HG03354 (cell line): Measurements from ENCODE around the gene TEX53.

Experiments
- ATAC-seq: cut with Tn5 transposase; IDR thresholded peaks from one replicate; pipeline ENCODE4 v1.9.1; 2021; ENCODE audit warnings: mild to moderate bottlenecking; ENCODE audit not compliant: unreplicated experiment, poor library complexity, severe bottlenecking

The TEX53 gene

DNA sequence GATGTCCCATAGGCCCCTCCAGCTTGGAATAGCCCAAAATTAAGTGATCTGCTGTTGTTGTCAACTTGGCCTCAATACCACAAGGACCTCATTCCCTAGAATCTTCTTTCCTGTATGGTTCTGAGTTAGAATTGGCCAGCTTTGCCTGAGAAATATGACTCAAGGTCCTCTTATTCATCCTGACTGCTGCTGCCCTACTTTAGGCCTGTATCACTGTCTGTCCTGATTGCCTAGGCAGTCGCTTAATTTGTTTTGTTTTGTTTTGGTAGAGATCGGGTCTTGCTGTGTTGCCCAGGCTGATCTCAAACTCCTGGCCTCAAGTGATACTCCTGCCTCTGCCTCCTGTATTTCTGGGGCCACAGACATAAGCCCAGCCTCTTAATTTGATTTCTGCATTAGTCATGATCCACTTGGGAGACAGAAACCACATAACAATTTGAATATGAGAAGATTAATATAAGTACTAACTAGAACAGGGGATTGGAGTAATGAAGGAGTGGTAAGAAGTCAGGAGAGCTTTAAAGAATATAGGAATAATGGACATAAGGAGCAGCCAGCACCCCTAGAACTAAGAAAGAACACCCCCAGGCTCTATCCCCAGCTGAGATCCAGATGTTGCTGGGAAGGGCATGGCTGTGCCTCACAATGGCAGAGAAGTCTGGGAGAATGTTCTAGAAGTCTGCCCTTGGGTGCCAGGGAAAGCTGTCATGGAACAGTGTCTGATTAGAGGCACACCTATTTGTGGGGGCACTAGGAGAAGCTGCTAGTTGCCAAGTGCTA is 4.6 kb downstream of the TEX53 start:
- ATAC-seq: peak; percentile 34

GRCh38 chr9:114643896-114644295 is 13.7 kb downstream of the TEX53 start:
- ATAC-seq: no peak

- no peak for ATAC-seq
Observed at GRCh38 chr9:114643001-114643400, 14.6 kb downstream of the TEX53 start.

- no peak for ATAC-seq
Observed at GRCh38 chr9:114641967-114642366, 15.6 kb downstream of the TEX53 start.

DNA sequence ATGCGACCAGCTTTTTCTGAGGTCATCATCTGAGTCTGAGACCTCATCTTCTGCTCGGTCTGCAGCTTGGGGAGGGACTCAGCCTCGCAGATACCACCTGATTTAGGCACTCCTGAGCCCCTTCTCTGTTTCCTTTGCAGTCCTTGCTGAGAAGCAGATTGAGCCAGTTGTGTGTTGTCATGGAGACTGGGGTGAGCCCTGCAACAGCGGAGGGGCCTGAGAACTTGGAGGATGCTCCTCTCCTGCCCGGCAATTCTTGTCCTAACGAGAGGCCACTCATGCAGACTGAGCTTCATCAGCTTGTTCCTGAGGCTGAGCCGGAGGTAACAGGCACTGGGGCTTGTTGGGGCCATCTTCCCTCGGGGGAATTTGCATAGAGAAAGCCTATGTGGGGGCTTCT is 19.2 kb downstream of the TEX53 start:
- no peak for ATAC-seq

DNA sequence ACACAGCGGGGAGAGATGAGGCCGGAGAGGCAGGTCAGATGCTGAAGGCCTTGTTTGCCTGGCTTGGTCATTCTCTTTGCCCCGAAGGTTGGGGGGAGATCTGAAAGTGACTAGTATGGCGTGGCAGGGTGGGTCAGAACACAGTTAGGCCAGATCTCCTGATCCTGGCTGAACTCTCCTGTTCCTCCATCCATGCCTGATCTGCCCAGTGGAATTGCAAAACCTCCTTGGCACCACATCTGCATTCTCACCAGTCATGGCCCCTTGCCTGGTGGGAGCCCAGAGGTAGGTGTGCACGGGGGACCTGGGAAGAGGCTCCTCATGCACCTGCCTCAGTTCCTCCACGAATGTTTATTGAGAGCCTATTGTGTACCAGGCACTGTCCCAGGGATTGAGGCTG is 23.2 kb downstream of the TEX53 start:
- no peak for ATAC-seq

DNA sequence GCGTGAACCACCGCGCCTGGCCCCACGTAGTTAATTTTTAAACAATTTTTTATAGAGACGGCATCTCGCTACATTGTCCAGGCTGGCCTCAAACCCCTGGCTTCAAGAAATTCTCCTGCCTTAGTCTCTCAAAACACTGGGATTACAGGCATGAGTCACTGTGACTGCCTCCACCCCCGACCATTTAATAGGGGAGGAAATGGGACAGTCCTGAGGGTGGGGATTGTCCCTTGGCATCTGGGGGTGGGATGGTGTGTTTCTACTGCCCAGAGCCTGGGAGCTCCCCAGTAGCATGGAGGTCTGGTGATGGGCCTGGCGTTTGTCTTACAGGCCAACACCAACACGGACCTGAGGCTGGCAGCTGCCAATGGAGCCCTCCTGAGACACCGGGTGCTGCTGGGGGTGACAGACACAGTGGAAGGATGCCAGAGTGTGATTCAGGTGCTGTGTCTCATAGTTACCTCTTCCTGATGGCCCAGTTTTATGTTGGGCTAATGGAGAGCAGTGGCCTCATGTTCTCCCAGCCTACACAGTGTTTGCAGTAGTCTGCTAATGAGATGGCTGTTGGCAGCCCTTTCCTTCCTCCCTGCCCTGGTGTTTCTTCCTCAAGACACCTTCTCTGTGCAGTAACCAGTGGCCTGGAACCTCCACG is 24.0 kb downstream of the TEX53 start:
- ATAC-seq: no peak

DNA sequence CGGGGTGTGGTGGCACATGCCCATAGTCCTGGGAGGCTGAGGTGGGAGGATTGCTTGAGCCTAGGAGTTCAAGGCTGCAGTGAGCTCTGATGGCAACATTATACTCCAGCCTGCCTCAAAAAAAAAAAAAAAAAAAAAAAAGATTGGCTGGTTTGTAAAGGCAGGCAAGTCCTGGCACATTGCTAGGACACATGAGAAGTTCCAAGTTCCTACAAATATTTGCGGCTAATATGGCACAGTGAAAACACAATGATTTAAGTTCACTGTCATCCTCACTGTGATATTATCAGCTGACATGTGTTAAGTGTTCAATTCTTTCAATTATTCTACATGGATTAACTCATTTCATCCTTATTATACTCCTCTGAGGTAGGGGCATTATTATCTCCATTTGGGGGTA is 26.4 kb downstream of the TEX53 start:
- ATAC-seq: no peak

DNA sequence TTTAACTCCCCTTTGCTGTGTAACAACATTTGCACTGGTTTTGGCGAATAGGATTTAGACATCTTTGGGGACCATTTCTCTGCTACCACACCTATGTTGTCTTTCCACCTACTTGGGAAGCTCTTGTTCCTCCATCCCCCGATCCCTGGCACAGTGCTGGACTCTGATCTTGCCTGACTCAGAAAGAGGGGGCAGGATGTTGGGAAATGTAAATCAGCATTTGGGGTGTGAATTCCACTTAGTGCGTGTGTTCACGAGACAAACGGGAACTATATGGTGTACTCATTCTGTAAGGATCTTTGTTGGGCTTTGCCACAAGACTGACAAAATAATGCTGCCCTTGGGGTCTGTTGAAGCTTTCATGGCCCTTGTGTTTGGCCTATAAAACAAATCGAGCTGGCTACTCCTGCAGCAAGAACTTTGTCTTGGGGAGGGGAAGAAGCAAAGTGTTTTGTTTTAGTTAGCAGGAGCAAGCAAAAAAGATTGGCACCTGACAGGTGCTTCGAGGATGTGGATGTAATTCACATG is 28.0 kb downstream of the TEX53 start:
- ATAC-seq: no peak

DNA sequence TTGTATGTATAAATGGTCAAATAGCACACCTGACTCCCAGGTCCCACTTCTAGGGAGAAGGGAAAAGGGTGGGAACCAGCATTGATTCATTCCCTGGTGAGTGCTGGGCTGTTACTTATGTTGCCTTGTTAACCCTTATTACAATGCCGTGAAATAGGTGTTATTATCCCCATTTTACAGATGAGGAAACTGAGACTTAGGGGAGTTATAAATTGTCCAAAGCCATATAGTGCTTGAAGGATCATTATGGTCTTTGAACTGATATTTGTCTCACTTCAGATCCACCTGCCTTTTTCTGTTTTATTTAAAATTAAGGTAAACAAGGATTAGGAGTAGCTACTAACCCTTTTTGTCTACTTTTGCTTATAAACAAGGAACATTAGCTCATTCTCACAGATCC is 30.1 kb downstream of the TEX53 start:
- ATAC-seq: no peak

GRCh38 chr9:114626415-114627020 is 31.1 kb downstream of the TEX53 start:
- ATAC-seq: no peak

- no peak for ATAC-seq
Observed at GRCh38 chr9:114624677-114625076, 32.9 kb downstream of the TEX53 start.

- ATAC-seq: no peak
Observed at GRCh38 chr9:114621975-114622609, 35.5 kb downstream of the TEX53 start.

GRCh38 chr9:114621561-114621960 is 36.0 kb downstream of the TEX53 start:
- no peak for ATAC-seq

- ATAC-seq: peak; percentile 53
Observed at GRCh38 chr9:114619191-114619761, 38.3 kb downstream of the TEX53 start.

GRCh38 chr9:114616684-114617520 is 40.7 kb downstream of the TEX53 start:
- peak; percentile 78 for ATAC-seq

DNA sequence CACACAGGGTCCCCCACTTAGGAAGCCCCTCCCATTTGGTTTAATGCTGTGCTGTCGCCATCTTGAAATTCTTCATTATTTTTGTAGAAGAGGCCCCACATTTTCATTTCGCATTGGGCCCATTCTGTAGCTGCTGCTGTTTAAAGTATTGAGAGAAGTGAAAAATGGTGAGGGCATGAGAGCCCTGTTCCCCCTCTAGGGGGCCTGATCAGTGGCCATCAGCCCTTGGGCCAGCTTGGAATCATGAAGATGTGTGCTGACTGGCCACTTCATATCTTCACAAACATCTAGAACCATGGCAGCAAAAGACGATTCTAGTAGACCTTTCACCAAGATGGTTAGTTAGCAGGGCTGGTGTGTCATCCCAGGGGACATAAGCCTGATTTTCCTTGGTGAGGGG is 43.2 kb downstream of the TEX53 start:
- no peak for ATAC-seq

- no peak for ATAC-seq
Observed at GRCh38 chr9:114613919-114614318, 43.7 kb downstream of the TEX53 start.

DNA sequence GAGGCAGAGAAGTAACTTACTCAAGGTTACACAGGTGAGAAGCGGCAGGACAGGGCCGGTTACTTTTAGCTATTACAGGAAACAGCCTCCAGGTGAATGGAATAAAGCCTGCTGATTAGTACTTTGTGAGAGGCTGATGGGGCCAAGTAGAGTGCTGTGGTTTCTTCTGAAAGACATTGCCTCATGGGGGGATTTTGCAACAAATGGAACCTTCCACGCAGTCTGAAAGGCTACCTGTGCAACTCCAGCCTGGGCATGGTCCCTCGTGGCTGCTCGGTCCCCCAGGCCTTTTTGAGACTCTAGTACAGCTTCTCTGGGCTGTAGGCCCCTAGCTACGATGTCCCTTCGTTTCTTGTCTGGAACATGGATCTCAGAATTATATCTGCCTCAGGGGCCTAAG is 44.5 kb downstream of the TEX53 start:
- no peak for ATAC-seq
